Uterus (tissue), 2 donors: Measurements from ENCODE around the gene PSMA7.

ENCODE experiments used
- CTCF ChIP-seq, 4 experiments: fragments of 200-600 bp in 2 of 4; fragments of 450-650 bp in 2 of 4; sonication (generic) in 2 of 4; IDR thresholded peaks; one replicate each; pipeline ENCODE4 v1.5.1; 2016 to 2019; ENCODE audit warnings: antibody characterized with exemption in 4 of 4, mild to moderate bottlenecking in 2 of 4, moderate library complexity in 1 of 4
- POLR2A ChIP-seq, 2 donors: fragments of 450-650 bp; IDR thresholded peaks; one replicate each; pipeline ENCODE4 v1.6.1; 2016; ENCODE audit warnings: antibody characterized with exemption in 2 of 2, mild to moderate bottlenecking in 1 of 2, moderate library complexity in 1 of 2

GRCh38 chr20:62145688-62146018 is 2.5 kb upstream of the PSMA7 start:
- TF ChIP-seq CTCF (IDR thresholded peaks at IDR 0.05): no peak
- no peak for TF ChIP-seq POLR2A (IDR thresholded peaks at IDR 0.05)
